HCEC 1CT (cell line): ENCODE results near the gene UGT2B10.

Experiments used
- DNase-seq: peaks from one replicate; pipeline ENCODE4 v3.0.0-alpha.2; 2017

UGT2B10 gene

DNA sequence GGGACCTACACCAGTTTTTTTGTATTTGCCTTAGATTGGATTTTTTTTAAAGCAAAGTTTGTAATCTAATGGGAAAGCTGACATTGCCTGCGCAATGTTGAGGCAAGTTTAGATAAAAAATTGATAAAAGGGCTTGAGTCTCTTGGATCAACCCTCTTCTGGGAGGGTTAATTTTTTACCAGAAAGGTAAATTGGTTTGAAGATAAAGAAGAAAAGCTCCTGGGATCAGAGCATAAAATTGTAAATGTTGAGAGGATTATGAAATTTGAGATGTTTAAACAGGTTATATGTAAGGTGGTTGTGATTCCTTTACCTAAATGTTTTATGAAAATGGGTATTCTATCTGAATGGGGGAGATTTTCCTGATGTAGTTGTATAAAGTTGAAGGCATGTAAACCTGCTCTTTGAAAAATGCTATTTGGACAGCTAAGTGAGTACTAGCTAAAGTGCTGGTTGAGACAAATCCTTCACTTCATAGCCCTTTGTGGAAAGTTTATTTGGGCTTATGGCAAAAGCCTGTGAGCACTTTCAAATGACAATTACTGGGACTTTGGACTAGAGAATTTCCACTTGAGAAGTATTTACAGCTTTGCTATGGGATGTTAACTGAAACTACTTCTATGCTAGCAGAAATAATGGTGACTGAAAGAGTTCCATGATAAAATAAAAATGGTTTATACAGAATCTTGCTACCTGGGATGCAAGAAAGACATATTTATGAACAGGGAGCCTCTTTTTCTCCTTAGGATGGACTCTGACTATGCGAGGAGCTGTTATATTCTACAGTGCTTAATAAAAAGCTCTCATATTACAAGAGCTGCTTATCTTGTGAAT lies 56.2 kb downstream of the UGT2B10 start:
- DNase-seq: no peak

DNA sequence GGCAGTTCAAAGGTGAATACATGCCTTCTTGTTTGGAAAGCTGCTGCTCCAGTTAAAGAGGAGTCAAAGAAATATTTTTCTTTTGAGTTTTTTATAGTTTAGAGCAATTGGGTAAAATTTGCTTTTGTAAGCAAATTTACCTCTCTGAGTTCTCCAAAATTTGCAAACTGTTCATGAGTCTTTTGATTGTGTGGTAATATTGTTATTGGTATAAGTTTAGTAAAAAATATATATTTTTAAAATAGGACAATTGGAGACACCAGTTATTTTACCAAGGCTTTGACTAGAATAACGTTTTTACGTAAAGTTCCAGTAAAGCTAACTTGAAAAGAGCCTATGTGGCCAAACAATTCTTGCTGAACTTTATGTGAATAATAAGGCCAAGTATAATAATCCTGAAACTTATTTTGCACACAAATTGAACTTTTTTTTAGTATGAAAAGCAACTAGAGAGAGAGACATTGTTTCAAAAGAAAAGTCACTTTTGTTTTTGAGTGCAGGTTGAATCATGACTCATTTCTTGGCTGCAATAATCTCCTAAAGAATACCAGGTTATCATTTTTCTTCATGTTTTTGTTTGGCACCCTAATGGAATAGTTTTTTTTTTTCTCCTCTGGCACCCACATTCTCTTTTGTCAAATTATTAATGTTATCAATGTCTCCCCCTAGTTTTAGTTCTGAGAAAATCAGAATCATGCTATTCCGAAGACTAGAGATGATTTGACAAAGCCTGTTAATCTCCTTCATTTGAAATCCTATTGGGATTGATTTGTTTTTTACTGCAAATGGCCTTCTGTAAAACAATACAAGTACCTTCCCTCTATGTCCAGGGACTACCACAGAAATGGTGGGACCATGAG lies 57.1 kb downstream of the UGT2B10 start:
- no peak for DNase-seq

DNA sequence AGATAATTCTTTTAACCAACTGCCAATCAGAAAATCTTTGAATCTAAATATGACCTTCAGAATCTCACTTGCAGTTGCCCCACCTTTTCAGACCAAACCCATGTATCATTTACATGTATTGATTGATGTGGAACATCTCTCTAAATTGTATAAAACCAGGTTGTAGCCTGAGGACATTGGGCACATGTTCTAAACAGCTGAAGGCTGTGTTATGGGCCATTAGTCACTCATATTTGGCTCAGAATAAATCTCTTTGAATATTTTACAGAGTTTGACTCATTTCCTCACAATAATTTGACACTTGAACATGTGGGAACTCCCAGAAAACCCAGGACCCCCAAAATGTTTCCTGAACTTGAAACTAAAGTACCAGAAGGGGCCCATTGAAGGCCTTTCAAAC lies 58.7 kb downstream of the UGT2B10 start:
- no peak for DNase-seq

DNA sequence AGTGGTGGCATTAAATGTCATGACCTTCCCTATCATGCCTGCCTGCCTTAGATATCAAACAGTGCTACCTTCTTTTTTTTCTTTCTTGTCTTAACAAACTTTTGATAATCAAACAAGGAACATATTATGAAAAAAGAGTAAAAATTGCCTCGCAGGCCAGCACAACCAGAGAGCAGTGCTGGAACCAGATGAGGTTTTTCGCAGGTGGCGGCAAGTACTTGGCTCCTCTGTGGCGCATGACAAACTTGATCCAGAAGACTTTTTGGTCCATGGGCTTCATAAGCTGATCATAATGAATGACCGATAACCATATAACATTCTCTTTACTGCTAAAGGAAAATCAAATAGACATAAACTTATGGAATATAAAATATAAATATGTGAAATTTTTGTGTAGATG lies 61.8 kb downstream of the UGT2B10 start:
- DNase-seq: no peak

DNA sequence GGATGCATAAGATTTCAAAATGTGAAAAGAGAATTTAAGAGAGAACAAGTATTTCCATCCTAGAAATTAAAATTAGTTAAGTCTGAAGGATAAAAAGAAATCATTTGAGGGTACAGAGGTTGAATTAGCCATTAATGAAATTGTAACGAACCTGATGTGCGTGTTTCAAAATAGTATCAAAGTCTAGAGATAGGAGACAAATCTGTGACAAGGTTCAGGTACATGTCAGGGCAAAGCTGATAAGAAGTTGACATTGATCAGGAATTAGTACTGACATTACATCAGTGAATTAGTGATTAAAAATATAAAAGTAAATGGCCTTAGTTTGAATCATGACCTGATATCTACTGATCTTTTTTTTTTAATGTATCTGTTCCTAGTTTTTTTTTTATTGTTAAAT lies 62.3 kb downstream of the UGT2B10 start:
- DNase-seq: no peak
